NCI-H748 (cell line): ENCODE results near the gene LRRC8E.
"Not testable (repeated sequence)": the region's sequence is repeated elsewhere in the genome, so short reads cannot be mapped to it uniquely, and the experiment has no call there.

Experiments
- DNase-seq: peaks from one replicate; lab custom pipeline; 2025; ENCODE audit not compliant: unreplicated experiment; lab: John Stamatoyannopoulos, UW

LRRC8E gene

DNA sequence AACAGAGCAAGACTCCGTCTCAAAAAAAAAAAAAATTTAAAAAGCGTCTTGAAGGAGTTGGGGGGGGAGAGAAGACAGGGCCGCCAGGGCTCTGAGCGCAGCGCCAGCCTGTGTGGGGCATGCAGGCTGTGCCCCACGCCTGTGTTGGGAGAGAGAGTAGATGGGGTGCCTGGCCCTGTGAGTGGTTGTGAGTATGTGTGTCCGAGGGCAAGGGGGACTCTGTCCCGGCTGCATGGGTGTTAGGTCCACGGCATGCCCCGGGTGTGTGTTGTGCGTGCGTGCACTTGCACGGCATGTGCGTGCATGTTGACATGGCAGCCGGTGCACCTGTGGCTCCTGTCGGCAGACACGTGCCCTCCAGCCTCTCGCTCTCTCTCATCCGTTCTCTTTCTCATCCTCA, 18.8 kb downstream of the LRRC8E start:
- no peak for DNase-seq

GRCh38 chr19:7907544-7907943, 19.2 kb downstream of the LRRC8E start:
- DNase-seq: no peak

GRCh38 chr19:7908078-7908699, 19.9 kb downstream of the LRRC8E start:
- DNase-seq: no peak

DNA sequence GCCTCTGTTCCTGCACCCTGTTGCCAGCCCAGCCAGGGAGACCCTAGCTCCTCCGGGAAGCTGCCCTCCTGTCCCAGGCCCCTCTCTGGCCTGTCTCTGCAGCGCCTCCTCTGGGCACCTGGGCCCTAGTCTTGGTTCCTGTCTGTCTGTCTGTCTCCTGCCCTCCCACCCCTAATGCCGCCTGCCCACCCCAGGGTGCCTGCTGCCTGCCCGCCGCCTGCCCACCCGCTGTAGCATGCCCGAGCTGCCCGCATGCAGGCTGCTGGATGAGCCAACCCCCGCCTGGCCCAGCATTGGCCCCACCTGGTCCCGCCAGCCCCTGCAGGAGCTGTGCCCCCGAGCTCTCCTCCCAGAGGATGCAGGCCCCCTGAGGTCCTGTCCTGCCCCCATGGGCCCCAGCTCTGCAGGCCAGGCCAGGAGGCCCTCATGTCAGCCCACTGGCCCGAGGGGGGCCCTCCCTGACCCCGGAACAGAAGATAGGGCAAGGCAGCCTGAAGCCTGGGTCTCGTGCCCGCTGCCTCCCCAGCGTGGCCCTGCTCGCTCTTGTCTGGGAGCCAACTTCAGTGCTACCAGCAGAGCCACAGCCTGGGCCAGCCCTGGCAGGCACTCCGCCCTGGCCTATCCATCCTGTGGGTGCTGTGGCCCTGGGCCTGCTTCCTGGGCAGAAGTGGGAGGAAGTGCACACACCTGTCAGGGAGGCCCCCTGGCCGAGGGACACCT, 20.6 kb downstream of the LRRC8E start:
- DNase-seq: no peak

DNA sequence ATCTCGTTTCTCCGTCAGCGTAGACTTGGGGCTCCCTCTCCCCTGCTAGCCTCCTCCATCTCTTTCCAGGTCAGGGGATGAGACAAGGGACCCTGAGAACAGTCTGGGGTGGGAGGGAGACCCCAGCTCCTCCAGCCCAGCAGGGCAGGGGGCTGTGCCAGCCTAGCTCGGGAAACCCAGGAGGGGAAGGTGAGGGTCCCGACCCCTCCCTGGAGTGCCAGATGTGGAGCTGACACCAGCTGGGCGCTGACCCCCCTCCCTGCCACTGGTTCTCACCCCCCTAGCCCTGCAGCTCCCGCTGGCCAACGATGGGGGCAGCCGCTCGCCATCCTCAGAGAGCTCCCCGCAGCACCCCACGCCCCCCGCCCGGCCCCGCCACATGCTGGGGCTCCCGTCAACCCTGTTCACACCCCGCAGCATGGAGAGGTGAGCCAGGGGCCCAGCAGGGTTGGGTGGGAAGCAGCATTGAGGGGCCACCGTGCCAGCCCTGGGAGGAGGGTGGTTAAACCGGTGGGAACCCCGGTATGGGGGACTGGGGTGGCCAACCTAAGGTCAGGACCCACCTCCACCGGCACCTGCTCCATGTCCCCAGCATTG, 21.3 kb downstream of the LRRC8E start:
- no peak for DNase-seq

- no peak for DNase-seq
Observed at GRCh38 chr19:7910321-7911161, 22.2 kb downstream of the LRRC8E start.

- DNase-seq: no peak
Observed at GRCh38 chr19:7911508-7912143, 23.3 kb downstream of the LRRC8E start.

- DNase-seq: no peak
Observed at GRCh38 chr19:7912144-7912696, 23.9 kb downstream of the LRRC8E start.

DNA sequence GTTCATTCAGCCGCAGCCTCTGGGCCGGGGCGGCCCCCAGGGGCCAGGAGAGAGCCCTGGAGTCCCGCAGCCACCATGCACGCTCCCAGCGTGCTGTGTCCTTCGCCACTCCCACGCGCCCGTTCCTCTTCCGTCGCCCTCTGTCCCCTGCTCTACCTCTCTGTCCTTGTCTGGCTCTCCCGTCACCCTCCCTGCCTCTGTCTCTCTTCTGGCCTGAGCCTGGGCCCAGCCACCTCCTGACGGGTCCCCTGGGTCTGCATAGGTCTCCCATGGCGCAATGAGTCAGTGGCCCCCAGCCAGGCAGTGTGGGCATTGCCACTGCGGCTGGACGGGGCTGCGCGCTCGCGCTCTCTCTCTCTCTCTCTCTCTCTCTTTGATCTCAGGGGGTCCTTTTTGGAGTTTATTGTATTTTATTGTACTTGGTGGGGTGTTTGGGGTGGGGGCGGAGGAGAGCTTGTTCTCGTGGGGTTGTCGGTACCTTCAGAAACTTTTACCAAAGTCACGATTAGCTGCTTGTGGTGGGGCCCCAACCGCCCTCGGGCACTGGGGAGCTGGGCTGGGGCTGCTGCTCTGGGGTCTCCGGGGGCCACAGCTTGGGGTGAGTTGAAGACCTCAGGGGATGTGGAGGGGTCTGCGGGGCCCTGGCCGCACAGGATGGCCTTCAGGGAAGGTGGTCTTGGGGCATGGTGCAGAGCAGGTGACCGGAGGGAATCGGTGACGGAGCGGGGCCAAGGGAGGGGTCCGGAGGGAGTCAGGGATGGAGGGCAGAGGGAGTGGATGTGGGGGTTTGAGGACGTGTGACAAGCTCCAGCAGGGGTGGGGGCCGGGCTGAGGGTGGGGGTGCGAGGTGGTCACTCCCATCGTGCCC, 24.6 kb downstream of the LRRC8E start:
- no peak for DNase-seq

DNA sequence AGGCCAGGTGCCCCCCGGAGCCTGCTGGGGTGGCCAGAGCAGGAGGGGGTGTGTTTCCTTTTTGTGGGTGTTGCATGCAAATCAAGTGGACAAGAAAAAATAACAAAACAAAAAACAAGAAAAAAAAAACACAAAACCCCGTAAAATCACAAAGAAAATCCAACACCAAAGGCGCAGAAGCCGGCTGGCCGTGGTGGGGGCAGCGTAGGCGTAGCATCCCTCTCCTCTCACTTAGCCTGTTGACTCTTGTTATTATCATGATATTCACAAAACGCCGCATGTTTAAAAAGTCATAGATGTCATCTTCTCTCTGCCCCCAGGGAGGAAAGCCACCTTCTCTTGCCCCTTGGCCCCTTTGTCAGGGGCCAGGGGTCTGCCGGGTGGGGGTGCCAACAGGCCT, 25.3 kb downstream of the LRRC8E start:
- no peak for DNase-seq

- DNase-seq: no peak
Observed at GRCh38 chr19:7914099-7914498, 25.8 kb downstream of the LRRC8E start.

GRCh38 chr19:7914598-7915045, 26.3 kb downstream of the LRRC8E start, which contains the start of gene TGFBR3L:
TSS of gene TGFBR3L (plus strand) at chr19:7914830.
- DNase-seq: no peak

DNA sequence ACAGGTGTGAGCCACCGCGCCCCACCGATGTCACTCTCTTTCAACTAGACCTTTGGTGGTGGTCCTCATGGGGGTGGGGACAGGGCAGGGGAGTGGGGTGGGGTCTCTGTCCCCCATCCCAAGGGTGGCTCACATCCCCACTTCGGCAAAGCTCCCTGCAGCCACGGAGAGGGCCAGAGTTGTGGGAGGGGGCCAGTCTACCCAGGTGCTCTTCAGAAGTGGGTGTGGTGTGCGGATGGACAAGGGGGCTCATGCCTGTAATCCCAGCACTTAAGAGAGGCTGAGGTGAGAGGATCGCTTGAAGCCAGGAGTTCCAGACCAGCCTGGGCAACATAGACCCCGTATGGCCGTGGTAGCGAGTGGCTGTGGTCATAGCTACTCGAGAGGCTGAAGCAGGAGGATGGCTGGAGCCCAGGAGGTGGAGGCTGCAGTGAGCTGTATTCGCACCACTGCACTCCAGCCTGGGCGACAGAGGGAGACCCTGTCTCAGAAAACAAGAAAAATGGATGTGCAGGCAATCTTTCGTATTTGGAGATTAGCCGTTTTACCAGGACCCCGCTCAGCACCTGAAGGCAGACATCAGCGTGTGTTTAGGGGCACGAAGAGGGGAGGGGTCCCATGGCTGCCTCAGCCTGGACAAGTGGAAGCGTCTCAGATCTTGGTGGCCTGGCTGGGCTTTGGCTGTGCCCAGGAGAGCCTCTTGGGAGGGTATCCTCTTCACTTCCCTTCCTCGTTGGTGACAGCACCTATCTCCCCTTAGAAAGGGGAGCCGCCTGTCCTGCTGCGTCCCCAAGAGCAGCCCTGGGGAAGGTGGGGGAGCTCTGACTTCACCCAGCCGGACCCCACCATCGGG, 27.2 kb downstream of the LRRC8E start:
- no peak for DNase-seq

DNA sequence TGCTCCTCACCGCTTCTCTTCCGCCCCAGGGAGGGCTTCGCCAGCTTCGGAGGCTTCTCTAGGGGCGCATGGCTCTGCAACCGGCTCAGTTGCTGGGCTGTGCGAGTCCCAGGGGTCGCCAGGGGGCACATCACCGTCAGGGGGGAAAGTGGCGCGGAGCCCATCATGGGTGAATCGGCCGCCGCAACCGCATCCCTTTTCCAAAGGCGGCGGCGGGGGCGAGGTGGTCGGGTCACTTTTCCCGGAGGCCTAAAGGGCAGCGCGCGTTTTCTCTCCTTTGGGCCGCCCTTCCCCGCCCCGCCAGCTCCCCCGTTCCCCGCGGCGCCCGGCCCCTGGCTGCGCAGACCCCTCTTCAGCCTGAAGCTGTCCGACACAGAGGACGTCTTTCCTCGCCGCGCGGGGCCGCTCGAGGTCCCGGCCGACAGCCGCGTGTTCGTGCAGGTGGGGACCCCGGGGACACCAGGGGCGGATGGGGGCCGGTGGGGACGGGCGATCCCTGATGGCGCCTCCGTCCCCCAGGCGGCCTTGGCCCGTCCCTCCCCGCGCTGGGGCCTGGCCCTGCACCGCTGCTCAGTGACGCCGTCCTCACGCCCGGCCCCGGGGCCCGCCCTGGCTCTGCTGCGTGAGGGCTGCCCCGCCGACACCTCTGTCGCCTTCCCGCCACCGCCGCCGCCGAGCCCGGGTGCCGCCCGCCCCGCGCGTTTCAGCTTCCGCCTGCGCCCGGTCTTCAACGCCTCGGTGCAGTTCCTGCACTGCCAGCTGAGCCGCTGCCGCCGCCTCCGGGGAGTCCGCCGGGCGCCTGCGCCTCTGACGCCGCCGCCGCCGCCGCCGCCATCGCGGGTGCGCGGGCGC, 28.0 kb downstream of the LRRC8E start:
- DNase-seq: peak; percentile 41

DNA sequence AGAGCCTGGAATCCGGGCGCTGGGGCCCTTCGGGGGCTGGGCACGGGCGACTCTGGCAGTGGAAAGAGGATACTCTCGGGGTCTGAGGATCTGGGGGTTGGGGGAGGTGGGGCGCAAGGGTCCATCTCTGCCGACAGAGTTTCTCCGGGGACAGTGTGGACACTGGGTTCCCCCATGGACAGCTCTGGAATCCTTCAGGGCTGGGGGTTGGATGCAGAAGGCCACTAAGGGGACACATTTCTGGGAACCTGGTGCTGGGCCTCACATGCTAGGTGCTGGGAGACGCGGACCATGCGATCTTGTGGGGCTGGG, 28.6 kb downstream of the LRRC8E start:
- peak; percentile 23 for DNase-seq

GRCh38 chr19:7917267-7918061, 29.2 kb downstream of the LRRC8E start:
- peak; percentile 67 for DNase-seq

DNA sequence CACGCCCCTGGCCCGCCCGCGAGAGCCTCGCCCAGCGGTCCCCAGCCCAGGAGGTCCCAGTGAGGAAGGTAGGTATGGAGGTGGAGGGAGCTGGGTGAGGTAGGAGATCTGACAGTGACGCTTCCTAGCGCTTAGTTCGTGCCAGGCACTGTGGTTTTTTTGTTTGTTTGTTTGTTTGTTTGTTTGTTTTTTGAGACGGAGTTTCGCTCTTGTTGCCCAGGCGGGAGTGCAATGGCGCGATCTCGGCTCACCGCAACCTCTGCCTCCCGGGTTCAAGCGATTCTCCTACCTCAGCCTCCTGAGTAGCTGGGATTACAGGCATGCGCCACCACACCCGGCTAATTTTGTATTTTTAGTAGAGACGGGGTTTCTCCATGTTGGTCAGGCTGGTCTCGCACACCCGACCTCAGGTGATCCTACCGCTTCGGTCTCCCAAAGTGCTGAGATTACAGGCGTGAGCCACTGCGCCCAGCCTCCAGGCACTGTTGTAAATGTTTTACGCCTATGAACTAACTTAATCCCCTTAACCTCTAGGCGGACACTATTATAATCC, 29.8 kb downstream of the LRRC8E start:
- not testable (repeated sequence) for DNase-seq
